ENCODE results near the gene SLC47A2.
A peak's percentile ranks its signal among the peaks of the same experiment; 100 is the strongest.

The SLC47A2 gene

DNA sequence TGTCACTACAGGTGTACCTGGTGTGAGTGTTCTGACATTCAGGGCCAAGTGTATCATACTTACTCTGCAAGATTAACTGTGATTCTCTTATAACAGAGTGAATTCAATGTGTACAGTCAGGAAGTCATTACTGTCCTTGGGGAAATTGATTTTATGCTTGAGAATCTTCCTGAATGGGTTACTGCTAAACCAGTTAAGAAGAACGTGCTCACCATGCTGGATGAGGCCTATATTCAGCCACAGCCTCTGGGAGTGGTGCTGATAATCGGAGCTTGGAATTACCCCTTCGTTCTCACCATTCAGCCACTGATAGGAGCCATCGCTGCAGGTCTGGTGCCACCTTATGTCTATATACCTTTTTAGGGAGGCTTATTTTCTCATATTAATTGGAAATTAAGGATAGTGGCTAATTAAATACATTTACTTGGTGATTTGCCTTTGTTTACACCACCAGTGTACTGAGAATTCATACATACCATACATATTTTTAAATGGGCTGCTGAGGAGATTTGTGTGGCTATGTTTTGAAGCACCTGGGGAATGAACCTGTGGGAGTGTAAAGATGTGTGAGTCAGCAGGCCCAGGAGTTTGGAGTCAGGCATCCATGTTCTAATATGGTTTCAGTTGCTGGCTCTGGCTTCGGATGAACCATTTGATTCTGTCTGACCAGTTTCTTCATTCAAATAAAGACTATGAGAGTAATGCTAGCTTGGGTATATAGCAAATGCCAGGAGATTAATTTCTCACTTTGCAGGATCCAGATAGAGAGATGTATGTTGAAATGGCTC is 64.7 kb downstream of the SLC47A2 start:
- no peak overlapping the region for H3K9ac ChIP-seq (ENCODE audit: low read depth, low read length)
- H3K9me3 ChIP-seq (replicated peaks; ENCODE audit: low read length), result no peaks in the 10 kb centered on the region
- peaks cover 25% of the 10 kb centered on the region for H3K36me3 ChIP-seq (ENCODE audit: insufficient read depth, low read length)

DNA sequence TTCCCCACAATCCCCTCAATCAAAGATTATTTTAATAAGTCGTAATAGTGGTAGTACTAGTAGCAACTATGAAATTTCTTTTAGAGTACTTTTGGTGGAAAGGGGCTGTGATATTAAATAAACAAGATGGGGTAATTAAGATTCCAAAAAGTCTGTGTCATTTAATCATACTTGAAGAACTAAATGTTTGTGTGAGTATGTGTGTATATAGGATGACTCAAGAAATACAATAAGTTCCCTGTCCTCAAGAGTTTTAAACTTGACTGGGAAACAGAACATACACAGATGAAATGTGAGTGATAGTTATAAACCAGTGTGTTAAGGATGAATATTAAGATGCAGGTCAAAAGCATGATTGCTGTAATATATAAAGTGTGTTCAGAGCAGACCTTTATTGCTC is 65.6 kb downstream of the SLC47A2 start:
- Histone ChIP-seq H3K9ac (ENCODE audit: low read depth, low read length) (peak overlapping the region; percentile 25), H3K36me3 (ENCODE audit: insufficient read depth, low read length) (peaks cover 16% of the 10 kb centered on the region), H3K4me1 (ENCODE audit: control insufficient read depth, insufficient read depth, low read length) (peaks cover 40% of the 10 kb centered on the region), H3K4me3 (ENCODE audit: low read length) (peak overlapping the region; percentile 92), H3K27me3 (ENCODE audit: control insufficient read depth, insufficient read depth, low read length) (no peaks in the 10 kb centered on the region), H3K4me2 (ENCODE audit: low read length) (peak overlapping the region; percentile 89), H3K9me3 (replicated peaks; ENCODE audit: low read length) (no peaks in the 10 kb centered on the region)

More for the DNA sequence above, 64.7 kb downstream of the SLC47A2 start:
- Histone ChIP-seq H3K4me3 (ENCODE audit: low read length) (peak overlapping the region; percentile 20), H3K27me3 (ENCODE audit: control insufficient read depth, insufficient read depth, low read length) (no peaks in the 10 kb centered on the region), H3K4me2 (ENCODE audit: low read length) (peak overlapping the region; percentile 89), H3K4me1 (ENCODE audit: control insufficient read depth, insufficient read depth, low read length) (peaks cover 38% of the 10 kb centered on the region)

DNA sequence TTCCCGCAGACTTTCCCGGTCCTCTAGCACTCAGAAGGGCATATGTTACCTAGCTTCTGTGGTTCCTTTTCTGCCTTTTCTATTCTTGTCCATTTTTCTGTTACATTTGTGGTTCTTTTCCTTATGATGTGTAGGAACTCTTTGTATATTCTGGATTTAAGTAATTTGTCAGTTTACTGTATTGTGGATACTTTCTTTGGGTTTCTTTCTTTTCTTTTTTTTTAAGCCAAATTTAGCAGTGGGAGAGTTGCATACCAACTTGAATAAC is 67.2 kb downstream of the SLC47A2 start:
- H3K27me3 ChIP-seq (ENCODE audit: control insufficient read depth, insufficient read depth, low read length), result no peaks in the 10 kb centered on the region
- H3K9ac ChIP-seq (ENCODE audit: low read depth, low read length), result peak overlapping the region; percentile 81
- peak overlapping the region; percentile 89 for H3K4me2 ChIP-seq (ENCODE audit: low read length)
- H3K4me1 ChIP-seq (ENCODE audit: control insufficient read depth, insufficient read depth, low read length), result peaks cover 40% of the 10 kb centered on the region
- H3K4me3 ChIP-seq (ENCODE audit: low read length), result peak overlapping the region; percentile 92
- no peaks in the 10 kb centered on the region for H3K9me3 ChIP-seq (replicated peaks; ENCODE audit: low read length)
- H3K36me3 ChIP-seq (ENCODE audit: insufficient read depth, low read length), result peaks cover 4% of the 10 kb centered on the region

DNA sequence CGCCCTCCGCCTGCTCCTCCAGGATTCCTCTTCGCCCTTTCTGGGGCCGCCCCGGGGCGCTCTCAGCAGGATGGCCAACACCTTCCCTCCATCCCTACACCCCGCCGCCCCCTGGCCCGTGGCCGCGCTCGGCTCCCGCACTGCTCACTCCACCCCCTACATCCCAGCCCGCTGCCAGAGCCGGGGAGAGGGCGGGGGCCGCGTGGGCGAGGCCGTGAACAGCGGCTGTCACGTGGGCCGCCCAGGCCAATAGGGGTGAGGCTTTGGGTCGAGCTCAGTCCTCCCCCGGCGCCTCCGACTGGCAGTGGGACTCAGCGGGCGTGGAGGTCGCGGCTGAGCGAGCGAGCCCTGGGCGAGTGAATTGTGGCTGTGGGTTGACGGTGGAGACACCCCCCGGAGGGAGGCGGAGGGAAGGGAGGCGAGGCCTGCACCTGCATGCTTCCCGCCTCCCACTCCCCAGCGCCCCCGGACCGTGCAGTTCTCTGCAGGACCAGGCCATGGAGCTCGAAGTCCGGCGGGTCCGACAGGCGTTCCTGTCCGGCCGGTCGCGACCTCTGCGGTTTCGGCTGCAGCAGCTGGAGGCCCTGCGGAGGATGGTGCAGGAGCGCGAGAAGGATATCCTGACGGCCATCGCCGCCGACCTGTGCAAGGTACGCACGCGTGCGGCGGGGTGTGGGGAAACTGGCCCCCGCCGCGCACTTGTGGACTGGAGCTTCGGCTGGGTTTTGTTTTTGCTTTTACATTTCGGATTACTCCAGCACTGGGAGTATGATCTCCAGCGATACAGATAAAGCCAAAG is 67.7 kb downstream of the SLC47A2 start, which contains the start of gene ALDH3A2:
TSS of gene ALDH3A2 (plus strand) at position 277 of the 799 bp plus-strand sequence. CDS start at position 498, 221 bp downstream.
- Histone ChIP-seq H3K9ac (ENCODE audit: low read depth, low read length) (peak within 1 kb of the TSS; percentile 81), H3K4me1 (ENCODE audit: control insufficient read depth, insufficient read depth, low read length) (peaks cover 40% of the 10 kb centered on the region), H3K4me2 (ENCODE audit: low read length) (peak within 1 kb of the TSS; percentile 89), H3K4me3 (ENCODE audit: low read length) (peak within 1 kb of the TSS; percentile 92), H3K27me3 (ENCODE audit: control insufficient read depth, insufficient read depth, low read length) (peaks cover 2% of the 10 kb centered on the region), H3K9me3 (replicated peaks; ENCODE audit: low read length) (no peaks in the 10 kb centered on the region), H3K36me3 (ENCODE audit: insufficient read depth, low read length) (peaks cover 4% of the 10 kb centered on the region)

DNA sequence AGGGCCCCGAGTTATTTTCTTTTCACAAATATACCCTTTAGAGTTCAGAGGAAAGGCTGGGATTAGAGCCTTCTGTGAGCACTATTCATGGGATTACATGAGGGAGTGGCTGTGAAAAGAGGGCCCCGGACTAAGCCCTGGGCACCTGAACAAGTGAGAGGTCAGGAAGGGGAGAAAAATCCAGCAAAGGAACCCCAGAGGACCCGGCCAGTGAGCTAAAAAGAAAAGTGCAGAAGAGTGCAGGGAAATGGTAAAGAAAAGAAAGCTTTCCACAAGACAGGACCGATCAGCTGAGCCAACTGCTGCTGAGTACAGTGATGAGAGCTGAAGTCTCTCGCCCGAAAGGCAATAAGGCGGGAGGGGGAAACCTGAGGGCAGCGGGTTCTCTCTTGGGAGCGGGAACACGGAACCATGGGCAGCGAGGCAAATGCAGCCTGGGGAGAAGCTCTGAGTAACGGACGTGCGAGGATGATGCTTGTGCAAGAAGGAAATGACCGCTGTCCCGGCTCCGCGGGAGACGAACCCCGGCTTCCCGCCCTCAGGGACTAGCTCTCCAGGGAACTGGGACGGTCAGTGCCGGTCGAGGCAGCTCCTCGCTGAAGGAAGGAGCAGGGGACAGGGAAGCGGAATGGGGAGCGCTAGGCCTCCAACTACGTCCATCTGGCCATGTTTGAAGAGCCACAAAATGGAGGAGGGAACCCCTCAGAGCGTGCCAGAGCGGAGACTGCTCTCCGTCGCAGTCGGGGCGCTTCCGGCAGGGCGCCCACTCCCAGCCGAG is 68.5 kb downstream of the SLC47A2 start:
- H3K9me3 ChIP-seq (replicated peaks; ENCODE audit: low read length), result no peaks in the 10 kb centered on the region
- peak overlapping the region; percentile 89 for H3K4me2 ChIP-seq (ENCODE audit: low read length)
- peak overlapping the region; percentile 81 for H3K9ac ChIP-seq (ENCODE audit: low read depth, low read length)
- peaks cover 4% of the 10 kb centered on the region for H3K36me3 ChIP-seq (ENCODE audit: insufficient read depth, low read length)
- H3K4me3 ChIP-seq (ENCODE audit: low read length), result peak overlapping the region; percentile 92
- H3K4me1 ChIP-seq (ENCODE audit: control insufficient read depth, insufficient read depth, low read length), result peaks cover 37% of the 10 kb centered on the region
- peaks cover 5% of the 10 kb centered on the region for H3K27me3 ChIP-seq (ENCODE audit: control insufficient read depth, insufficient read depth, low read length)

DNA sequence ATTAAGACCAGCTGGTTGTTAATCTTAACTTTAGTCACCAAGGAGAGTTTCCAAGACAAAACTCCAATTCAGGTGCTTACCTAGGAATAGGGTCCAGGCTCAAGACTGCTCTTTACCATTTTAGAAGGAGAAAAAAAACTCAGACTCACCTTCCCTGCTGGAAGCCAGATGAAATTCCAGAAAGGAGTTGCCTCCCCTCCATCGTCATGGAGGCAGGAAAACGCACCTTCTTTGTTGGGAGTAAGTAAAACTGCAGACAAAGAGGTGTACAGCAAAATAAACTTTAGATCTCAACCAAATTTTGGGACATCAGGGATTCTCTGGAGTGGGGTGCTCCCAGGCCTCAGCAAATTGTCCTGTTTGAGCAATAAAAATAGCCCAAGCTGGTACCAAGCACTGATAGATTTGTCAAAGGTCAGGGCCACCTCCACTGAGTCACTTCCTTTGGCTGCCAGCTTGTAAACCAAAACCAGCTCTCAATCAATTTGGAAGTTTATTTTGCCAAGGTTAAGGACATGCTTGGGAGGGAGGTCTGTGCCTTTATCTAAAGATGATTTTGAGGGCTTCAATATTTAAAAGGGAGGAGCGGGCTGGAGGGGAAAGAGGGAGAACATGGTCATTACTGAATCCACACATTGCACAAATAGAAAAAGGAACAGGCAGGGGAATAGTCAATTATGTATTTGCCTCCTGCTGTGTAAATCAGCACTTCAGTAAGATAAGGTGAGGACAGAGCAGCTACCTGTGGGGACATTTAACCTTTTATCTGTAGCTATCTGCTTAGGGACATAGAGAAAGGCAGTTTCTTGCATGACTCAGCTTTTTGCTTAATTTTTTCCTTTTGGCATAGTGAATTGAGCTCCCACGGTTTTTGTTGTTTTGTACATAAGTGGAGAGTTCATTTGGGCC is 69.3 kb downstream of the SLC47A2 start:
- H3K4me1 ChIP-seq (ENCODE audit: control insufficient read depth, insufficient read depth, low read length), result peaks cover 29% of the 10 kb centered on the region
- H3K36me3 ChIP-seq (ENCODE audit: insufficient read depth, low read length), result peaks cover 4% of the 10 kb centered on the region
- H3K9me3 ChIP-seq (replicated peaks; ENCODE audit: low read length), result no peaks in the 10 kb centered on the region
- peak overlapping the region; percentile 81 for H3K9ac ChIP-seq (ENCODE audit: low read depth, low read length)
- H3K4me2 ChIP-seq (ENCODE audit: low read length), result peak overlapping the region; percentile 89
- peaks cover 11% of the 10 kb centered on the region for H3K27me3 ChIP-seq (ENCODE audit: control insufficient read depth, insufficient read depth, low read length)
- H3K4me3 ChIP-seq (ENCODE audit: low read length), result peak overlapping the region; percentile 92

DNA sequence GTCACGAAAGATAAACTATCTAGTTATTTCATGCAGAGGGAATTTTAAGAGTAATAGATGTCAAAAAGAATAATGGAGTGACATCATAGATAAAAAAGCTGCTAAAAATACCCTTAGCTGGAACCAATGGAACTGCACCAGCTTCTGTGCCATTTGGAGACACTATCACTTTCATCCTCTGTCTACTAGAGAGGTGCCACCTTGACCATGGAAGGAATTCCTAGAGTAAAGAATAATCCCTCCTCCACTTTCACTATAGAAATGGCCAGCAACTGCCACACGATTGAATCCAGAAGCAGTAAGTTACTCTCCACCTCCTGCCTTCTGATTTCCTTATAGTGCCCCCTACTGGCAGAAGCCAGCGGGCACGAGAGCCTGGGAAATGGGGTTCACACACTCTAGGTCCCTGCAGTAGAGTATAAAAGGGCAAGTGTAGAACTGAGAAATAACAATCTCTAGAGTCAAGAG is 70.6 kb downstream of the SLC47A2 start:
- Histone ChIP-seq H3K36me3 (ENCODE audit: insufficient read depth, low read length) (no peaks in the 10 kb centered on the region), H3K4me3 (ENCODE audit: low read length) (no peak overlapping the region), H3K27me3 (ENCODE audit: control insufficient read depth, insufficient read depth, low read length) (peaks cover 14% of the 10 kb centered on the region), H3K9me3 (replicated peaks; ENCODE audit: low read length) (no peaks in the 10 kb centered on the region), H3K9ac (ENCODE audit: low read depth, low read length) (no peak overlapping the region), H3K4me1 (ENCODE audit: control insufficient read depth, insufficient read depth, low read length) (peaks cover 17% of the 10 kb centered on the region), H3K4me2 (ENCODE audit: low read length) (no peak overlapping the region)

DNA sequence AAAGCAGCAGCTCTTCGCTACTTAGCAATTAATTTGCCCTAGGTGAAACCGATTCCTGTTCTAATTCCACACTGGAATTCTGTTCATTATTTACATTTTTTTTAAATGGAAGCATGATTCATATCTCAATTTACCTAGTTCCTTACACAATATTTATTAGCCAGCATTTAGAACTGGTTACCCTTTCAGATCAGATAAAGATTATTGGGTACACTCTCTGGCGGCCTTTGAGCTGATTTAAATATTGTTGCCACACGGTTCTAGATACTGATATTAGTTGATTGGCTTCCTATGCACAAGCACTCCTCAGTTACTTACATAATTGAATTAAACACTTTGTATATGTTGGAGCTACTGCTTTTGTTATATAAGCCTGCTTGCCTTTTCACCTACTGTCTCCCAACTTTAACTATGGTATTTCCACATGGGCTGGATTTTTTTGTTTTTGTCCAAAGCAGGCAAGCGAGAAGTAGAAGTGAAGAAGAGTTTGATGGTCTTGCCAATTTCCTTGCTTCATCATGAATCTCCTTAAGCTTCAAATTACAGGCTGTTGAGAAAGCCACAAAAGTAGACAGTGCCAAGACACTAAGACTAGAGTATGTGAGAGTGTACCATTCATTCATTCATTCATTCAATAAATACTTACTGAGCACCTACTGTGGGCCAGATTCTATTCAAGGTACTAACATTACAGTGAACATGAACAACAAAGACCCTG is 71.7 kb downstream of the SLC47A2 start:
- Histone ChIP-seq H3K4me1 (ENCODE audit: control insufficient read depth, insufficient read depth, low read length) (peaks cover 17% of the 10 kb centered on the region), H3K4me3 (ENCODE audit: low read length) (no peak overlapping the region), H3K9ac (ENCODE audit: low read depth, low read length) (no peak overlapping the region), H3K36me3 (ENCODE audit: insufficient read depth, low read length) (no peaks in the 10 kb centered on the region), H3K4me2 (ENCODE audit: low read length) (no peak overlapping the region), H3K9me3 (replicated peaks; ENCODE audit: low read length) (no peaks in the 10 kb centered on the region), H3K27me3 (ENCODE audit: control insufficient read depth, insufficient read depth, low read length) (peaks cover 15% of the 10 kb centered on the region)

DNA sequence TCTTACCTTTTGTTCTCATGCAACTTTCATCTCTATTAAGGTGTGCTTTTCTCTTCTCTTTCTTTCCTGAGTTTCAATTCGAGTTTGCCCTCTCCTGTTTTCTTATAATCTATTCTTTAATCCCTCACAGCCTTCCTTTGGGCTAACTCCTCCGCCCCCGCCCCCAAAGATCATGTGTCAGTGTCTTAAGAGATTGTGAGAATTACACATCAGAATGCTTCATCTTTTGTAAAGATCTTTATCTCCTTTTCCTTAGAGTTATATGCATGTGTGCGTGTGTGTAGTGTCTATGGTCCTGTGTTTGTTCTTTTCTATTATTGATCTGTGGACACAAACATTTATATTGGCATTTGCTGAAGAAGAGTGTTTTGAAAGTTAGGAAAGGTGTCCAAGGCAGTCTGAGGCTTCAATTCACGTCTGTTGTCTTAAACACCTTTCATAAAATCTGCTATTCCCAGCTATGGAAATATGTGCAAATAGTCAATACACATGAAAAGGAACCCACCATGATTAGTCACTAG is 74.0 kb downstream of the SLC47A2 start:
- H3K27me3 ChIP-seq (ENCODE audit: control insufficient read depth, insufficient read depth, low read length), result peaks cover 19% of the 10 kb centered on the region
- peaks cover 16% of the 10 kb centered on the region for H3K4me1 ChIP-seq (ENCODE audit: control insufficient read depth, insufficient read depth, low read length)
- H3K4me3 ChIP-seq (ENCODE audit: low read length), result no peak overlapping the region
- H3K36me3 ChIP-seq (ENCODE audit: insufficient read depth, low read length), result no peaks in the 10 kb centered on the region
- no peak overlapping the region for H3K4me2 ChIP-seq (ENCODE audit: low read length)
- no peaks in the 10 kb centered on the region for H3K9me3 ChIP-seq (replicated peaks; ENCODE audit: low read length)
- H3K9ac ChIP-seq (ENCODE audit: low read depth, low read length), result no peak overlapping the region
